Hepatocyte (in vitro differentiated cells): ENCODE results near the gene NUCB2. TPM values are rescaled to one million over a fixed set of nuclear protein-coding genes. Genes with fewer than 3 reads are reported as not detected.
"Not testable (repeated sequence)": the region's sequence is repeated elsewhere in the genome, so short reads cannot be mapped to it uniquely, and the experiment has no call there.

Experiments used
- DNase-seq: peaks from one replicate; pipeline ENCODE4 v3.0.0-alpha.2; 2016; ENCODE audit warnings: low spot score
- H2AFZ ChIP-seq: fragments of 200-600 bp; sonication (generic); 2 replicates; pipeline ENCODE4 v1.6.0; 2016; ENCODE audit warnings: antibody characterized with exemption, mild to moderate bottlenecking
- H3K27ac ChIP-seq: fragments of 200-600 bp; sonication (generic); 2 replicates; pipeline ENCODE4 v1.5.1; 2016; ENCODE audit warnings: mild to moderate bottlenecking
- H3K27me3 ChIP-seq: fragments of 200-600 bp; sonication (generic); 2 replicates; pipeline ENCODE4 v1.6.1; 2016
- H3K36me3 ChIP-seq: fragments of 200-600 bp; sonication (generic); replicated peaks from 2 replicates; pipeline ENCODE4 v1.5.1; 2016; ENCODE audit warnings: low read depth; ENCODE audit not compliant: insufficient read depth
- H3K4me1 ChIP-seq: fragments of 200-600 bp; sonication (generic); 2 replicates; pipeline ENCODE4 v1.5.1; 2016; ENCODE audit warnings: mild to moderate bottlenecking, moderate library complexity; ENCODE audit not compliant: insufficient read depth
- H3K4me2 ChIP-seq: fragments of 200-600 bp; sonication (generic); 2 replicates; pipeline ENCODE4 v1.6.0; 2016
- H3K4me3 ChIP-seq: fragments of 200-600 bp; sonication (generic); 2 replicates; pipeline ENCODE4 v1.5.1; 2016; ENCODE audit warnings: mild to moderate bottlenecking
- H3K79me2 ChIP-seq: fragments of 200-600 bp; sonication (generic); 2 replicates; pipeline ENCODE4 v1.6.0; 2017; ENCODE audit warnings: mild to moderate bottlenecking
- H3K9me2 ChIP-seq: fragments of 200-600 bp; sonication (generic); replicated peaks from 2 replicates; pipeline ENCODE4 v1.6.0; 2017; ENCODE audit warnings: mild to moderate bottlenecking; ENCODE audit not compliant: insufficient read depth
- H3K9me3 ChIP-seq: fragments of 200-600 bp; sonication (generic); 2 replicates; pipeline ENCODE4 v1.5.1; 2016; ENCODE audit warnings: low read depth, mild to moderate bottlenecking
- H4K20me1 ChIP-seq: fragments of 200-600 bp; sonication (generic); 2 replicates; pipeline ENCODE4 v1.6.0; 2016; ENCODE audit warnings: mild to moderate bottlenecking; ENCODE audit not compliant: insufficient read depth, poor library complexity, severe bottlenecking
- EZH2 ChIP-seq: fragments of 200-600 bp; sonication (generic); IDR thresholded peaks from 2 replicates; pipeline ENCODE4 v1.6.1; 2016; ENCODE audit warnings: antibody characterized with exemption, mild to moderate bottlenecking, borderline replicate concordance
- EZH2phosphoT487 ChIP-seq: fragments of 200-600 bp; sonication (generic); IDR thresholded peaks from one replicate; pipeline ENCODE4 v1.6.1; 2018; ENCODE audit warnings: antibody characterized with exemption, mild to moderate bottlenecking, low read depth, moderate library complexity; ENCODE audit not compliant: unreplicated experiment, severe bottlenecking
- WGBS: methylation state at CpG from one replicate; pipeline ENCODE4 v1.1.6; 2016; ENCODE audit warnings: low lambda C conversion rate; ENCODE audit errors: missing lambda C conversion rate; 5-methylcytosine and 5-hydroxymethylcytosine counted together
- polyA plus RNA-seq: library from polyadenylated mRNA; unstranded; fragments of >200 nt; fragmentation: Nextera tagmentation; extraction: Ambion mirVana; gene quantifications from 2 replicates; pipeline ENCODE4 v1.2.1, GENCODE V29; 2016
- total RNA-seq: library from RNA; depleted of rRNA; stranded (reverse); fragments of >200 nt; gene quantifications from 2 replicates; pipeline ENCODE4 v1.2.3, GENCODE V29; 2014
- TF ChIP-seq, protein P1 (sequence below): fragments of 200-600 bp; sonication (generic); IDR thresholded peaks from 2 replicates; pipeline ENCODE4 v1.5.1; 2016; ENCODE audit warnings: antibody characterized with exemption, mild to moderate bottlenecking; ENCODE audit not compliant: poor library complexity

NUCB2 gene
- total and polyA plus RNA-seq, 2 experiments from 2014 or later = 93.4 to 196 TPM

GRCh38 chr11:17267576-17267975 is 9.0 kb upstream of the NUCB2 start:
- H3K9me3 ChIP-seq = no peaks in the 10 kb centered on the region
- no peaks in the 10 kb centered on the region for H4K20me1 ChIP-seq
- no peak overlapping the region for H3K27ac ChIP-seq
- TF ChIP-seq, protein P1, sequence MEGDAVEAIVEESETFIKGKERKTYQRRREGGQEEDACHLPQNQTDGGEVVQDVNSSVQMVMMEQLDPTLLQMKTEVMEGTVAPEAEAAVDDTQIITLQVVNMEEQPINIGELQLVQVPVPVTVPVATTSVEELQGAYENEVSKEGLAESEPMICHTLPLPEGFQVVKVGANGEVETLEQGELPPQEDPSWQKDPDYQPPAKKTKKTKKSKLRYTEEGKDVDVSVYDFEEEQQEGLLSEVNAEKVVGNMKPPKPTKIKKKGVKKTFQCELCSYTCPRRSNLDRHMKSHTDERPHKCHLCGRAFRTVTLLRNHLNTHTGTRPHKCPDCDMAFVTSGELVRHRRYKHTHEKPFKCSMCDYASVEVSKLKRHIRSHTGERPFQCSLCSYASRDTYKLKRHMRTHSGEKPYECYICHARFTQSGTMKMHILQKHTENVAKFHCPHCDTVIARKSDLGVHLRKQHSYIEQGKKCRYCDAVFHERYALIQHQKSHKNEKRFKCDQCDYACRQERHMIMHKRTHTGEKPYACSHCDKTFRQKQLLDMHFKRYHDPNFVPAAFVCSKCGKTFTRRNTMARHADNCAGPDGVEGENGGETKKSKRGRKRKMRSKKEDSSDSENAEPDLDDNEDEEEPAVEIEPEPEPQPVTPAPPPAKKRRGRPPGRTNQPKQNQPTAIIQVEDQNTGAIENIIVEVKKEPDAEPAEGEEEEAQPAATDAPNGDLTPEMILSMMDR = no peak
- TF ChIP-seq EZH2 (no peak), EZH2phosphoT487 (no peak)
- DNase-seq = peak; percentile 40
- no peaks in the 10 kb centered on the region for H3K36me3 ChIP-seq
- no peaks in the 10 kb centered on the region for H3K4me1 ChIP-seq
- no peaks in the 10 kb centered on the region for H3K27me3 ChIP-seq
- H3K9me2 ChIP-seq = no peaks in the 10 kb centered on the region
- 87% methylated on average over 5 of the region's 5 CpGs for WGBS
- no peak overlapping the region for H3K4me3 ChIP-seq
- H2AFZ ChIP-seq = no peak overlapping the region
- H3K4me2 ChIP-seq = no peak overlapping the region
- H3K79me2 ChIP-seq = no peaks in the 10 kb centered on the region

DNA sequence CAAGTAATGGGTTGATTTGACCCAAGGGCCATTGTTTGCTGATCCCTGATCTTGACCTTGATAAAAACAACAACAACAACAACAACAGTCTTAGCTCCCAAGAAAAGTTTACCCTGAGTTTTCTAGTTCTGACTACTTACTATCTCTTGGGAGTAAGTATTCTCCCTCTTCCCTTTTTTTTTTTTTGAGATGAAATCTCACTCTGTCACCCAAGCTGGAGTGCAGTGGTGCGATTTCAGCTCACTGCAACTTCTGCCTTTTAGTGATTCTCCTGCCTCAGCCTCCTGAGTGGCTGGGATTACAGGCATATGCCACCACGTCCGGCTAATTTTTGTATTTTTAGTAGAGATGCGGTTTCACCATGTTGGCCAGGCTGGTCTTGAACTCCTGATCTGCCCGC is 8.0 kb upstream of the NUCB2 start:
- H3K4me3 ChIP-seq, H3K79me2 ChIP-seq, H3K27ac ChIP-seq, H3K9me2 ChIP-seq, H3K9me3 ChIP-seq, H3K36me3 ChIP-seq, H3K27me3 ChIP-seq, H4K20me1 ChIP-seq, H3K4me1 ChIP-seq, H3K4me2 ChIP-seq, DNase-seq, H2AFZ ChIP-seq: not testable (repeated sequence)
- WGBS = 87% methylated on average over 5 of the region's 5 CpGs

GRCh38 chr11:17268902-17269301 is 7.6 kb upstream of the NUCB2 start:
- H3K79me2 ChIP-seq = no peaks in the 10 kb centered on the region
- H3K27me3 ChIP-seq = no peaks in the 10 kb centered on the region
- H3K9me2 ChIP-seq = no peaks in the 10 kb centered on the region
- no peak for DNase-seq
- H3K4me1 ChIP-seq = no peaks in the 10 kb centered on the region
- TF ChIP-seq, protein P1 = no peak
- TF ChIP-seq EZH2phosphoT487 (no peak), EZH2 (no peak)
- H3K4me2 ChIP-seq = no peak overlapping the region
- no peak overlapping the region for H3K4me3 ChIP-seq
- H3K9me3 ChIP-seq = no peaks in the 10 kb centered on the region
- no peak overlapping the region for H3K27ac ChIP-seq
- H2AFZ ChIP-seq = no peak overlapping the region
- 96% methylated on average over 3 of the region's 3 CpGs for WGBS
- no peaks in the 10 kb centered on the region for H3K36me3 ChIP-seq
- H4K20me1 ChIP-seq = no peaks in the 10 kb centered on the region

DNA sequence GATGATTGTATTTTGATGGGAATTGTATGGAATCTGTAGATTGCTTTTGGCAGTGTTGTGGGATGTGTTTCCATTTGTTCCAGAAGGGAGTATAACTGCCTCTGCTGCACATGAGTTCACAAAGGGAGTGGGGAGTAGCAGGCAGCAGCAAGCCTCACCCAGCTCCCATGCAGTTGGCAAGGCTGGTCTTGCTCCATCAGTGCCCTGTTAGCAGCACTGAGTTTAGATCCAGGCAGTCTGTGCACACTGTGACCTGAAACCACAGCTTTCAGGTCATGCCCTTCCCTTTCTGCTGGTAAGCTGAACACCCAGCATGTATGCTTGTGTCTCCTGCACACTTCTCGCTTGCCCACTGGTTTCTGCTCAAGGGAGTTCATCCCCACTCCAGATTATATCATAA is 3.7 kb upstream of the NUCB2 start:
- Histone ChIP-seq H2AFZ (no peak overlapping the region), H3K27me3 (no peaks in the 10 kb centered on the region), H3K4me1 (peaks cover 4% of the 10 kb centered on the region), H3K9me3 (no peaks in the 10 kb centered on the region), H3K36me3 (no peaks in the 10 kb centered on the region), H3K4me2 (no peak overlapping the region), H3K27ac (no peak overlapping the region), H3K9me2 (no peaks in the 10 kb centered on the region), H3K79me2 (peaks cover 2% of the 10 kb centered on the region), H3K4me3 (no peak overlapping the region), H4K20me1 (no peaks in the 10 kb centered on the region)
- no peak for DNase-seq
- 100% methylated on average over 1 of the region's 1 CpG for WGBS
- TF ChIP-seq, protein P1 = no peak
- TF ChIP-seq EZH2 (no peak), EZH2phosphoT487 (no peak)
